GM19239 (cell line): ENCODE measurements around the gene GRIN1.

Source experiments
- DNase-seq: peaks from one replicate; pipeline ENCODE4 v3.0.0; 2011; ENCODE audit warnings: low spot score; ENCODE audit not compliant: insufficient read length
- FAIRE-seq: peaks from 2 replicates; lab custom pipeline; 2011; peaks lifted over from hg19 to GRCh38; lab: Jason Lieb, UNC

Gene GRIN1

DNA sequence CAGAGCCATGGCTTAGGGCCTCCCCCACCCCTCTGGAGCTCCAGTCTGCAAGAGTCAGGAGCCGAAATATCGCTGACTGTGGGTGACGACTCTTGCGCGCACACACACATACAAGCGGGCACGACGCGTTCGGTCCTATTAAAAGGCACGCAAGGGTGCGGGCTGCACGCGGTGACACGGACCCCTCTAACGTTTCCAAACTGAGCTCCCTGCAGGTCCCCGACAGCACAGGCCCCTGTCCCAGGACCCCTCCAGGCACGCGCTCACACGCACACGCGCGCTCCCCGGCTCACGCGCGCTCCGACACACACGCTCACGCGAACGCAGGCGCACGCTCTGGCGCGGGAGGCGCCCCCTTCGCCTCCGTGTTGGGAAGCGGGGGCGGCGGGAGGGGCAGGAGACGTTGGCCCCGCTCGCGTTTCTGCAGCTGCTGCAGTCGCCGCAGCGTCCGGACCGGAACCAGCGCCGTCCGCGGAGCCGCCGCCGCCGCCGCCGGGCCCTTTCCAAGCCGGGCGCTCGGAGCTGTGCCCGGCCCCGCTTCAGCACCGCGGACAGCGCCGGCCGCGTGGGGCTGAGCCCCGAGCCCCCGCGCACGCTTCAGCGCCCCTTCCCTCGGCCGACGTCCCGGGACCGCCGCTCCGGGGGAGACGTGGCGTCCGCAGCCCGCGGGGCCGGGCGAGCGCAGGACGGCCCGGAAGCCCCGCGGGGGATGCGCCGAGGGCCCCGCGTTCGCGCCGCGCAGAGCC lies at the start of gene GRIN1:
TSS of gene GRIN1 (plus strand) at position 433 of the 746 bp plus-strand sequence. CDS start 333 bp downstream, outside the sequence.
- peak; percentile 28 for DNase-seq
- FAIRE-seq, result no peak

DNA sequence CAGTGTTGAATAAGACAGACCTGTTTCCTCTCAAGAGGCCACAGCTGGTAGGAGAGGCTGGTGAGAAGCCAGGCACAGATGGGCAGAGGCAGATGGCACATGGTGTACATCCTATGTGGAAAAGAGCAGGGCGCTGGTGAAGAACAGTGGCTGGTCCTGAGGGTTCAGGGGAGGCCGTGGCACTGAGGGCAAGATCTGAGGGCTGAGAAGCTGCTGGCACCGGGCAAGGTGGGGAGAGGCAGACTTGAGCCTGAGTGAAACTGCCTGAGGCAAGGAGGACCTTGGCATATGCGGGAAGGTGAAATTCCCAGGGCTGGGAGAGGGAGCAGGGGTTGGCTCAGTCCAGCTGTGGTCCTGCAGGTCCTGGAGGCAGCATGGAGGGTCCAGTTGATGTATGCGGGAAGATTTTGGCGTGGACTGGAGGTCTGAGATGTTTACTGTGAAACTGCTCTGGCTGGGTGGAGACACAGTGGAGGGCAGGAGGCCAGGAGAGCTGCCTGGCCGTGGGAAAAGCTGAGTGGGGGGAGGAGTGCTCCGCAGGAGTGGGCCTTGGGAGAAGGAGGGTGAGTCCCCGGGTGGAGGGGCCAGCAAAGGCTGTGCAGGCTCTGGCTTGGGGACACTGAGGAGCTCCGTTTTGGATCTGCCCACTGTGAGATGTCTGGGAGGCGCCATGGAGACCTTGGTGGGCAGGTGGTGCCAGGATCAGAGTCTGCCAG lies 49.6 kb upstream of the GRIN1 start:
- FAIRE-seq (no peak), DNase-seq (no peak)

DNA sequence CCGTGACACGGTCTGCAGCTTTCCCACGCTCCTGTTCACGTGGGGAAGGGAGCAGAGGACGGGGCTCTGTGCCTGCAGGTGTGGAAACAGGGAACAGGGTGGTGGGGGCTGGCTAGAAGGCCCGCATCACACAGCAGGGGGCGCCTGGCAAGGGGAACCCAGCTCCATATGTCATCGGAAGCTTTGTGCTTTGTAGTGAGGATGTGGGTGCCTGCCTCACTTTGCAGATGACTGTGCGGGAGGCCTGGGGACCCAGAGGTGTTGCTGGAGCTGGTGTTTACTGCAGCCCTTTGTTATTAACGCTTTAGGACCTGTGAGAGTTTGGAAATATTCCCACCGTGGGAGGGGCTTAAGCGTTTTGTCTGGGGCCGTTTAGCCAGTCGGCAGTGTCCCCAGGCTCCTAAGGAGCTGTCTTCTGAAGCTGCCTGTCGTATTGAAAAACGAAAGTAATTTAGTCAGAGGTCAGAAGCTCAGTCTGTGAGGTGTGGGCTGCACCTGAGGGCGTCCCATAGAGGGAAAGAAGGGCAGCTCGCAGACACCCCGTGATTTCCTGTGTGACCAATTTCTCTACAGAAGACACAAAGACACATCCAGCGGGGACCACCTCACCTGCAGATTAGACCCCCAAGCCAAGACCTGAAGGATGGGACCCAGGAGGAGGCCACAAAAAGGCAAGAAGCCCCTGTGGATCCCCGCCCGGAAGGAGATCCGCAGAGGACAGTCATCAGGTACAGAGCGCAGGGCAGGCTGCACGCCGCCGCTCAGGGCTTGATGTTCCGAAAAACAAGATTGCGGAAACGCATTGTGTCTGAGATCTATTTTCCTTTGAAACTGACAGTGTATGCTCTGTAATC lies 43.1 kb upstream of the GRIN1 start:
- no peak for DNase-seq
- FAIRE-seq, result peak; percentile 94

DNA sequence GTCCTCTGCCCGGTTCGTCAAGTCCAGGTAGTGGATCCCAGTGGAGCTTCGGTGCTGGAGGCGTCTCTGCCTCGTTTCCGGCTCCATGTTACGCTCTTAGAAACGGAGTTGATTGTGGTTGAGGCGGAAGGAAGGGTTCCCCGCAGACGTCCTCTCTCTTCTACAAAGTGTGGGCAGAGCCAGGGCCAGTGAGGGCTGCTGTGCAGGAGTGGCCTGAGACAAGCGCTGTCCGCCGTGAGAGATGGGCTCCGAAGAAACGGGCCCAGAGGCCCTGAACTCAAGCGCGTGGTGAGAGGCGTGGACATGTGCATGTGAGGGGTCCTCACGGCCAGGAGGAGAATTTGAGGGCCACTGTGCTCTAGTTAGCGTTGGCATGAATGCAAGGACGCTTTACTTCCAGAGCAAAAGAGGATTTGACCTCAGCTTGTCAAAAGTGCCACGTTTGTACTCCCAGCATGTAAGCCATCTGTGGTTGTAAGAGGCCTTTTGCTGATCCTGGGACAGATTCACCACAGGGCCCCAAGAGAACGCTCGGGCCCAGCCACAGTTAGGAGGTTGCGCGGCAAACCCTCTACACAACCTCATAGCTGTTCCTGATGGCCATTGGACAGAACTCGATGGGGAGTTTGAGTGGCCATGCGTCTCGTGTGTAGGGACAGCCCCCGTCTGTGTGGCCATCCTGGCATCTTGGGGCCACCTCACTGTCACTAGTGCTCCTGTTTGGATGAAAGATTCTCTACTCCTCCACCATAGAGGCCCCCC lies 42.0 kb upstream of the GRIN1 start:
- no peak for FAIRE-seq
- DNase-seq, result no peak

DNA sequence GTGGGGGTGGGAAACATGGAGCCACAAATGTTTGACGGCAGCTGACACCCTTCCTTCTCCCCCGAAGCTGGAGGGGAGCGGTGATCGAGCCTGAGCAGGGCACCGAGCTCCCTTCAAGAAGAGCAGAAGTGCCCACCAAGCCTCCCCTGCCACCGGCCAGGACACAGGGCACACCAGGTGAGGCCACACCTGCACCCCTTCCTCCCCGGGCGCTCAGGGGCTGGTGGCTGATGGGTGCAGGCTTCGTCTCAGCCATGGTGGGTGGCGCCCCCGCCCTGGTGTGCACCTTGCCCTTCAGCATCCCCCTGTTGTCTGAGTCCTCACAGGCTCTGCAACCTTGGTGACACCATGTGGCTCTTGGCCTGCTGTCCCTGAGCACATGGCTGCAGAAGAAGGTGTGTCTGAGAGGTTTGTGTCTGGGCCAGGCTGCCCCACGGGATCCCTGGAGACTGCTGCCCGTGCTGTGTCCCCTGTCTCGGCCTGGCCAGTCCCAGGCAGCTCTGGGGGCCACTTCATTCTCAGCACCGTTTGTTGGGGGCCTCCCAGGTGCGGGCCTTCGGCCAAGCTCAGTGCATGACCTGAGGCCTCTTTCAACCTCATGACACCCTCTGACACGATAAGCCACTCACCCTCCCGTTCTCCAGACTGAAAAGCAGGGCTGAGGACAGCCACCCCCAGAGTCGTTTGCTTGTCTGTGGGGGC lies 41.0 kb upstream of the GRIN1 start:
- no peak for FAIRE-seq
- no peak for DNase-seq

DNA sequence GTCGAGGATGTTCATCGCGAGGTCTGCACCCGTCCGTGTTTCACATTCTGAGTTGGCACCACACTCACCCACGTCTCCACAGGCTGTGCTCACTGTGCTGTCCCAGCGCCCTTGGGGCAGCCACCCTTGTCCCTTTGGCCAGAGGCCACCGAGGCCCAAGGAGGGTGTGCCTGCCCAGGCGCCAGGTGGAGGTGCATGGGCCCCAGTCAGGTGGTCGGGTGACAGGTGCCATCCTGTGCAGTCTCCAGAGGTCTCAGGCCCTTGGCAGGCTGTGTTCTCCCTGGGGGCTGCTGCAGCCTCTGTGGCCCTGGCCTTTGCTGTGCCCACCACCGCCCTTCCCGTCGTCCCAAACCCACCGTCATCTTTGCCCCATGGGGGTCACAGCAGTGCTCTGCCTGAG lies 39.7 kb upstream of the GRIN1 start:
- no peak for DNase-seq
- FAIRE-seq, result no peak

DNA sequence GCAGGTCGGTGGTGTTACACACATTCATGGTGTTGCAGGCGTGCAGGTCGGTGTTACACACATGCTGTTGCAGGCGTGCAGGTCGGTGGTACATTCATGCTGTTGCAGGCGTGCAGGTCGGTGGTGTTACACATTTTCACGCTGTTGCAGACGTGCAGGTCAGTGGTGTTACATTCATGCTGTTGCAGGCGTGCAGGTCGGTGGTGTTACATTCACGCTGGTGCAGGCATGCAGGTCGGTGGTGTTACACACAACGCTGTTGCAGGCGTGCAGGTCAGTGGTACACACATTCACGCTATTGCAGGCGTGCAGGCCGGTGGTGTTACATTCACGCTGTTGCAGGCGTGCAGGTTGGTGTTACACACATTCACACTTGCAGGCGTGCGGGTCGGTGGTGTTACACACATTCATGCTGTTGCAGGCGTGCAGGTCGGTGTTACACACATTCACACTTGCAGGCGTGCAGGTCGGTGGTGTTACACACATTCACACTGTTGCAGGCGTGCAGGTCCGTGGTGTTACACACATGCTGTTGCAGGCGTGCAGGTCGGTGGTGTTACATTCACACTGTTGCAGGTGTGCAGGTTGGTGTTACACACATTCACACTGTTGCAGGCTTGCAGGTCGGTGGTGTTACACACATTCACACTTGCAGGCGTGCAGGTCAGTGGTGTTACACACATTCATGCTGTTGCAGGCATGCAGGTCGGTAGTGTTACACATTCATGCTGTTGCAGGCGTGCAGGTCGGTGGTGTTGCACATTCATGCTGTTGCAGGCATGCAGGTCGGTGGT lies 35.6 kb upstream of the GRIN1 start:
- FAIRE-seq (no peak), DNase-seq (no peak)

DNA sequence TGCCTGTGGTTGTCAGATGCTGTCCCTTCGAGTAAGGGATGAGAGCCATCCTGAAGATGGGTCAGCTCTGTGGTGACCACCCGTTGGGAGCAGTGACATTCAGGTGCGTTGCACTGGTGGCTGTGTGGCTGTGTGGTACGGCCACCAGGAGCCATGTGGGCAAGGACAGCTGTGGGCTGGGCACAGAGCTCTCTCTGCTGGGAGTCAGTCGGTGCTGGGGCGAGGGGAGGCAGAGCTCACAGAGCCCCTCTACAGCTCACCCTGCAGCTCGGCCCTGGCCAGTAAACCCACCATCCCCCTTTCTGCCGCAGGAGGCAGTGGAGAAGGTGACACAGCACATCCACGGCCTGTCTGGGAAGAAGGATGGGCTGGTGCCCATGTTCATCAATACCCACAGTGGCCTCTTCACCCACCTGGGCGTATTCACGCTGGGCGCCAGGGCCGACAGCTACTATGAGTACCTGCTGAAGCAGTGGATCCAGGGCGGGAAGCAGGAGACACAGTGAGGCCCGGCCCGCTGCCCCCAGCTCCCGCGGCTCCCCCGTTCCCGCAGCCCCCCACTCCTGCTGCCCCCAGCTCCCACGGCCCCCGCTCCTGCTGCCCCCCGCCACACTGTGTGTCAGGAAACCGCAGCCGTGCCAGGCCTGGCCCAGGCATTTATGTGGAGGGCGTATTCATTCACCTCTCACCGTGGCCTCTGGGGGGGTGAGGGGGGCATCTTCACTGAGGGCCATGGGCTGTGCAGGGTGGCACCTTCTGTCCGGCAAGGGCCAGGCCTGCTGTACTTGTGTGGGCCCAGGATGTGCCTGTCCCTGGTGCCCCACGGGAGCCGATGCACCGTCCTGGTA lies 32.9 kb upstream of the GRIN1 start:
- FAIRE-seq, result no peak
- DNase-seq, result no peak

DNA sequence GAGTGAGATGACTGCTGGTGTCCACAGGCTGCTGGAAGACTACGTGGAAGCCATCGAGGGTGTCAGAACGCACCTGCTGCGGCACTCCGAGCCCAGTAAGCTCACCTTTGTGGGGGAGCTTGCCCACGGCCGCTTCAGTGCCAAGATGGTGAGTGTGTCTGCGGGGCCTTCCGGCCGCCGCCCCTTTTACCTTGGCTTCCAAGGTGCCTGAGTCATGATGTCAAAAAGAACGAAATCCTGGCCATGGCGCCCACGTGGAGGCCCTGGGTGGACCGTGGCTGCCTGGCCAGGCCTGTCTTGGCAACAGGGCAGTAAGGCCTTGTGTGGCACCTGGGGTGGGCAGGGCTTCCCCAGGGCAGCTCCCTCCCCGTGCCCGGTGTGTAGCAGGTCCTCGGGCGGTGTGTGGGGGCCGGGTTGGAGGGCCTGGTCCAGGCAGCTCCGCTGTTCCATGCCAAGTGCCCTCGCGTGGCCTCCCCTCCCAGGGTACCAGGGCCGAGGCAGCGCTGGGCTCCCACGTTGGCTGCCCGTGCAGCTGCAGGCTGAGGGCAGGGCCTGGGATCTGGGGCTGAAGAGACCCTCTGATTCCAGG lies 32.2 kb upstream of the GRIN1 start:
- no peak for FAIRE-seq
- no peak for DNase-seq

DNA sequence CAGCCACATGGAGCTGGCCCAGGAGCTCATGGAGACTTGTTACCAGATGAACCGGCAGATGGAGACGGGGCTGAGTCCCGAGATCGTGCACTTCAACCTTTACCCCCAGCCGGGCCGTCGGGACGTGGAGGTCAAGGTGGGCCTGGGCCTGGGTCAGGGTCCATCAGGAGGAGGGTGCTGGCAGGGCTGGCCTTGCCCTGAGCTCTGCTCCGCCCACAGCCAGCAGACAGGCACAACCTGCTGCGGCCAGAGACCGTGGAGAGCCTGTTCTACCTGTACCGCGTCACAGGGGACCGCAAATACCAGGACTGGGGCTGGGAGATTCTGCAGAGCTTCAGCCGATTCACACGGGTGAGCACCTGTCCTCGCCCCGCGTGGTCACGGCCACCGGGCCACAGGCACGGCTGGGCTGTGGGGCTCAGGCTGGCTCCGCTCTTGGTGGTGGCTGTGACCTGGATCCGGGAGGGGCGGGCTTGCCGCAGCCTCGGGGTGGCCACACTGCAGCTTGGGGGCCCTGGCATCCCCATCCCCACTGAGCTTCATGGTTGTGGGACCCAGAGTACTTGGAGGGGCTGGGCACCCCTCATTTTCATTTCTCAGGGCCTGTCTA lies 31.5 kb upstream of the GRIN1 start:
- FAIRE-seq (no peak), DNase-seq (no peak)

DNA sequence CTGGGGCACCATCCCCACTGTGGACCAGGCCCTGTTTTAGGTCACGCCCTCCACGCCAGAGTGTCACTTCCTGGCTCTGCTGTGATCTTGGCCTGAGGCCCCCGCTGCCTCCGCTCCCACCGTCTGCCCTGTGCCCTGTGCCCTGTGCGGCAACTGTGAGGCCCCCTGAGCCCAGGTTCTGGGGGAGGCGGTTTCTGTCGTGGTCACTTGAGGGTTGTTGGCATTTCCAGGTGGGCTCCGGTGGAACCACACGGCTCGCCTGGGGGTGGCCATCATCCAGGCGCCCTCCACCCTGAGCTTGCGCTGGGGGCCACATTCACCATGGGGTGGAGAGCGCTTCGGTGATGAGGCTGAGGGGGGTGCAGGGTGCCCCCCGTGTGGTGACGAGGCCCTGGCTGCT lies 31.0 kb upstream of the GRIN1 start:
- FAIRE-seq (no peak), DNase-seq (no peak)

DNA sequence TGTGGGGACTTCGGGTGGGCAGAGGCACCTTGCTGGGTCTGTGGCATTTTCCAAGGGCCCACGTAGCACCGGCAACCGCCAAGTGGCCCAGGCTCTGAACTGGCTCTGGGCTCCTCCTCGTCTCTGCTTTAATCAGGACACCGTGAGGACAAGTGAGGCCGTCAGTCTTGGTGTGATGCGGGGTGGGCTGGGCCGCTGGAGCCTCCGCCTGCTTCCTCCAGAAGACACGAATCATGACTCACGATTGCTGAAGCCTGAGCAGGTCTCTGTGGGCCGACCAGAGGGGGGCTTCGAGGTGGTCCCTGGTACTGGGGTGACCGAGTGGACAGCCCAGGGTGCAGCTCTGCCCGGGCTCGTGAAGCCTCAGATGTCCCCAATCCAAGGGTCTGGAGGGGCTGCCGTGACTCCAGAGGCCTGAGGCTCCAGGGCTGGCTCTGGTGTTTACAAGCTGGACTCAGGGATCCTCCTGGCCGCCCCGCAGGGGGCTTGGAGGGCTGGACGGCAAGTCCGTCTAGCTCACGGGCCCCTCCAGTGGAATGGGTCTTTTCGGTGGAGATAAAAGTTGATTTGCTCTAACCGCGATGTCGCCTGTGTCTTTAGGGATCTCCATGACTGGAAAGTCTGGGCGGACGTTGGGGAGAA lies 30.2 kb upstream of the GRIN1 start:
- FAIRE-seq (no peak), DNase-seq (no peak)

DNA sequence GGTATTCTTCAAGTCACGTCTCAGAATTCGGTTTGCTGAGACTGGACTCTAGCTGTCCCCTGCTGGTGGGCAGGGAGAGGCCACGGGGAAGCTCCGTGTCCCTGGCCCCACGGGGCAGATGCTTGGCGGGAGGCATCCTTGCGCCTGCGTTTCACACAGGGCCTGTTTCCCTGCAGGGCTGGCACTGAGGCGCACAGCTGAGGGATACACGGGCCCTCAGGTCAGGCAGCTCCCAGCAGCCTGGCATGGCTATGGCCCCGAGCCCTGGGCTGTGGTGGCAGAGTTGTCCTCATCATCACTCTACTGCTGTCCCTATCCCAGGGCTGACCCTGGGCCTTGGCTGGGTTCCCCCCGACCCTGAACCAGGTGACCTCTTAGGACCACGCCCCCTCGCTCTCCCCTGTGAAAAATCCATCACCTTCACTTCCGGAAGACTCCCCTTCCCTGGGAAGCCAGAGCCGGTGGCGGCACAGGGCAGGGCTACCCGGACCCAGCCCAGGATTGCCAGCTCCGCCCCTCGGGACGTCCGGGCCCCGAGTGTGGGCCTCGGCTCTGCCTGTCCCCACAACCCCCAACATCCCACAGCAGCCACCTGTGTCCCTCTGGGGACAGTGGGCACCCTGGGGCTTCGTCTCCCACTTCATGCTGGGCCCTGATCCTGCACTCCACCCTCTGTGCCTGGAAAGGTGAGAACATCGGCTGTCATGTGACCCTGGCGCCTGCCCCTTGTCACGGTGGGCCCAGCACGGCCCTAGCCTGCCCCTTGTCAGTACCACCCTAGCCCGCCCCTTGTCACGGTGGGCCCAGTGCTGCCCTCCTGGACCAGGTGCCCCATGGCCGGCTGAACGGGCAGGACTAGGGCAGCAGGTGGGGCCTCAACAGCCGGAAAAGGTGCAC lies 29.5 kb upstream of the GRIN1 start:
- no peak for DNase-seq
- no peak for FAIRE-seq

DNA sequence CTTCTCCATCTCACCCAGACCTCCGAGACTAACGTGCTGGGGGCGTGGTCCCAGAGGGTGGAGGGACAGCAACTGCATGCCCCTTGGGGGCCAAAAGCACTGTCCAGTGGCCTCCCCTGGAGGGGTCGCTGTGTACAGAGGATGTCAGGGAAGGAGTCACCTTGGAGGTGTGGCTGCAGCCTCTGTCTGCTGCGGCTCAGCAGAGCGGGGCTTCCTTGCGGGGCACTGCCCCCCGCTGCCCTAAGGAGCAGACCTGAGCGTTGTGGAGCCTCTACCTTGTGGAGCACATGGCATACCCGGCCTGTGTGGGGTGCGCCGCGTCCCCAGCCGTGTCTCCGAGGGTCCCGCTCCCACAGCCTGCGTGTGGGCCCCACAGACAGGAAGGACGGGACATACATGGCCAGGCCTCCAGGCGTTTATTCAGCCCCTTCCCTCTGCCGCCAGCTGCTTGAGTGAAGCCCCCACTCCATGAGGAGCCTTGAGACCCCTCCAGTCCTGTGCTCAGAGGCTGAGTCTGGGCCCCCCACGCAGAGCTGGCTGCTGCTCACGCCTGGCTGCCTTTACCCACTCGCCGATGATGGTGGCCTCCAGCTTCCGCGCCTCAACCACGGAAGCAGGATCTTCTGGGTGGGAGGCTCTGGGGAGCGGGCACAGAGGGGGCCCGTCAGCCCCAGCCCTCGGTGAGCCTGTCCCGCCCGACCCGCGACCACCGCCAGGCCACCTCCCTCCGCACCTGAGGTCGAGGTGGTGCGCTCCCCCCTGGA lies 28.6 kb upstream of the GRIN1 start:
- FAIRE-seq, result no peak

More for the DNA sequence above, 28.6 kb upstream of the GRIN1 start:
- no peak for DNase-seq
